Ovary (tissue), 10 donors: Measurements from ENCODE around the gene IGSF10. TPM values are rescaled to one million over a fixed set of nuclear protein-coding genes. Genes with fewer than 3 reads are reported as not detected.
A peak's percentile ranks its signal among the peaks of the same experiment; 100 is the strongest.
"Not testable (repeated sequence)": the region's sequence is repeated elsewhere in the genome, so short reads cannot be mapped to it uniquely, and the experiment has no call there.

ENCODE experiments used
- DNase-seq, 5 donors: peaks; one replicate each; pipeline ENCODE4 v3.0.0-alpha.2; 2019 to 2020
- H3K27ac ChIP-seq, 2 donors: fragments of 200-600 bp; one replicate each; pipeline versions ENCODE4 v1.5.1 to v1.8.0; 2019 to 2022
- H3K27me3 ChIP-seq: fragments of 200-600 bp; one replicate; pipeline ENCODE4 v1.8.0; 2022
- H3K36me3 ChIP-seq: fragments of 200-600 bp; sonication (generic); one replicate; pipeline ENCODE4 v1.5.1; 2019
- H3K4me1 ChIP-seq: one replicate; pipeline ENCODE4 v1.8.1; 2013; ENCODE audit warnings: mild to moderate bottlenecking, moderate library complexity; ENCODE audit not compliant: insufficient read depth
- H3K4me3 ChIP-seq: fragments of 200-600 bp; sonication (generic); one replicate; pipeline ENCODE4 v1.5.1; 2017
- H3K9me3 ChIP-seq, 2 donors: fragments of 200-600 bp in 1 of 2; sonication (generic) in 1 of 2; one replicate each; pipeline versions ENCODE4 v1.5.1 to v1.8.1; 2013 to 2019; ENCODE audit warnings: mild to moderate bottlenecking in 1 of 2, moderate library complexity in 1 of 2
- CTCF ChIP-seq, 3 donors: fragments of 450-650 bp in 2 of 3; fragments of 200-600 bp in 1 of 3; IDR thresholded peaks; one replicate each; pipeline versions ENCODE4 v1.5.1 to v1.8.0; 2016 to 2022; ENCODE audit warnings: antibody characterized with exemption in 3 of 3, mild to moderate bottlenecking in 1 of 3
- EP300 ChIP-seq: sonication (generic); formaldehyde crosslinking; IDR thresholded peaks from one replicate; pipeline ENCODE4 v1.6.1; 2017; ENCODE audit warnings: antibody characterized with exemption
- POLR2A ChIP-seq: fragments of 450-650 bp; IDR thresholded peaks from one replicate; pipeline ENCODE4 v1.6.1; 2017; ENCODE audit warnings: antibody characterized with exemption, mild to moderate bottlenecking, moderate library complexity
- WGBS, 3 donors: extraction: QIAGEN DNeasy Blood & Tissue Kit in 1 of 3; methylation state at CpG; one replicate each; pipeline versions ENCODE4 v1.1.5 to v1.1.7; 2013 to 2017; 5-methylcytosine and 5-hydroxymethylcytosine counted together
- intact Hi-C, 4 donors: fragments of 100-400 bp; cut with DNase I; formaldehyde crosslinking; loops; one replicate each; pipeline versions ENCODE4 v1.11.0 to v1.15.1; 2022 to 2023
- long read RNA-seq, 3 donors: library from polyadenylated mRNA in 2 of 3; unstranded in 2 of 3; transcript quantifications; one replicate each; pipeline ENCODE4 v2.0.0 and lab custom pipeline, GENCODE V29; 2021 to 2026
- polyA plus RNA-seq, 2 donors: library from polyadenylated mRNA; stranded (reverse); fragments of 200-250 nt in 1 of 2; fragments of 350-450 nt in 1 of 2; fragmentation: Illumina TruSeq in 1 of 2; extraction: RNeasy Lipid Tissue Mini Kit (QIAGEN cat#74804) in 1 of 2; gene quantifications; one replicate each; pipeline ENCODE4 v1.2.3, GENCODE V29; 2013 to 2014
- total RNA-seq, 7 donors: library from RNA; depleted of rRNA in 2 of 7; stranded (reverse); fragments of >200 nt in 2 of 7; fragmentation: NEBNext Ultra II Directional in 3 of 7; extraction: Animal tissue kit (Norgen Biotek cat#: 25700) in 3 of 7; gene quantifications; one replicate each; pipeline versions ENCODE4 v1.1.0 to v1.2.4, GENCODE V29; 2016 to 2023
- donor health status: DM: no; HTN: no; CAD: no; lungs with moderate emphysema.
- donor health status: DM: no; HTN: no; CAD: no.
- donor health status: Bipolar disorder and iron deficiency.
- donor health status: DM: yes; HTN: yes; CAD: no.
- donor health status: DM: no; HTN: no; CAD: no.
- donor health status: DM: yes; HTN: yes; CAD: no.

The IGSF10 gene, protein sequence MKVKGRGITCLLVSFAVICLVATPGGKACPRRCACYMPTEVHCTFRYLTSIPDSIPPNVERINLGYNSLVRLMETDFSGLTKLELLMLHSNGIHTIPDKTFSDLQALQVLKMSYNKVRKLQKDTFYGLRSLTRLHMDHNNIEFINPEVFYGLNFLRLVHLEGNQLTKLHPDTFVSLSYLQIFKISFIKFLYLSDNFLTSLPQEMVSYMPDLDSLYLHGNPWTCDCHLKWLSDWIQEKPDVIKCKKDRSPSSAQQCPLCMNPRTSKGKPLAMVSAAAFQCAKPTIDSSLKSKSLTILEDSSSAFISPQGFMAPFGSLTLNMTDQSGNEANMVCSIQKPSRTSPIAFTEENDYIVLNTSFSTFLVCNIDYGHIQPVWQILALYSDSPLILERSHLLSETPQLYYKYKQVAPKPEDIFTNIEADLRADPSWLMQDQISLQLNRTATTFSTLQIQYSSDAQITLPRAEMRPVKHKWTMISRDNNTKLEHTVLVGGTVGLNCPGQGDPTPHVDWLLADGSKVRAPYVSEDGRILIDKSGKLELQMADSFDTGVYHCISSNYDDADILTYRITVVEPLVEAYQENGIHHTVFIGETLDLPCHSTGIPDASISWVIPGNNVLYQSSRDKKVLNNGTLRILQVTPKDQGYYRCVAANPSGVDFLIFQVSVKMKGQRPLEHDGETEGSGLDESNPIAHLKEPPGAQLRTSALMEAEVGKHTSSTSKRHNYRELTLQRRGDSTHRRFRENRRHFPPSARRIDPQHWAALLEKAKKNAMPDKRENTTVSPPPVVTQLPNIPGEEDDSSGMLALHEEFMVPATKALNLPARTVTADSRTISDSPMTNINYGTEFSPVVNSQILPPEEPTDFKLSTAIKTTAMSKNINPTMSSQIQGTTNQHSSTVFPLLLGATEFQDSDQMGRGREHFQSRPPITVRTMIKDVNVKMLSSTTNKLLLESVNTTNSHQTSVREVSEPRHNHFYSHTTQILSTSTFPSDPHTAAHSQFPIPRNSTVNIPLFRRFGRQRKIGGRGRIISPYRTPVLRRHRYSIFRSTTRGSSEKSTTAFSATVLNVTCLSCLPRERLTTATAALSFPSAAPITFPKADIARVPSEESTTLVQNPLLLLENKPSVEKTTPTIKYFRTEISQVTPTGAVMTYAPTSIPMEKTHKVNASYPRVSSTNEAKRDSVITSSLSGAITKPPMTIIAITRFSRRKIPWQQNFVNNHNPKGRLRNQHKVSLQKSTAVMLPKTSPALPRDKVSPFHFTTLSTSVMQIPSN (N-terminal part only)
- total RNA-seq, result 10 to 100 TPM; 12.1 to 59.5 (median 36.7) TPM
- polyA plus RNA-seq, result 10 to 100 TPM; 25.4 to 27.4 TPM
- long read RNA-seq, donor 1, partial matches to known transcripts, result 0 of 9 reads
- long read RNA-seq, donor 1, other reads (novel, unspliced or antisense), result 9 of 9 reads
- long read RNA-seq, donor 2, result 0 reads
- long read RNA-seq, donor 3, partial matches to known transcripts, result 8 of 10 reads
- long read RNA-seq, donor 3, other reads (novel, unspliced or antisense), result 2 of 10 reads

DNA sequence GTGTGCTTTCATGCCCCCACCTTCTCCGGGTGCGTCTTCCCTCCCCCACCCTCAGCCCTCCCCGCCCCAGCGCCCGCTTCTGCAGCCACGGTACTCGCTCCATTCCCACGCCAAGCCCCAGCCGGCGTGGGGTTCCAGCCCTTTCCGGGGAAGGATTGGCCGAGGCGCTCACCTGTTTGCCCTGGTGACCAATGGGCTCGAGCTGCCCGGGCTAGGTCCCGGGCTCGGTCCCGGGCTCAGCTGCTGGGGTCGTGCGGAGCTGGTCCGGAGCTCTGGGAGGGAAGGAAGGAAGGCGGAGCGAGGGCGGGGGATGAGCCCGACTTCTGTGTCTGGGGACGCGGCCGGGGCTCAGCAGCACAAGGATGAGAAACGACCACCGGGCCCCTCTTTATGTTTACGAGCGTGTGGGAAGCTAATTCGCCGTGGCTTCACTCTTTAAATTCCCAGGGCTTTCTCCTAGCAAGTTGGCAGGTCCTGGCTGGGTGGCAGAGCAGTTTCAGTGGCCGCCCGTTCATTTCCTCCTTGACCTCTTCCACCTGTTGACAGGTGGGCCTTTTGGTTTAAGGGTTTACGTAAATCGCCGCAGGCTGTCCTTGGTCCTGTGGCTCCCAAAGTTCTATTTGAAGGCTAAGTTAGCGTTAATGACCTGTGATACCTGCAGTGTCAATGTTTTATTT, at the start of gene IGSF10:
Gene IGSF10, minus strand, starts transcription at position 288 of the 677 bp plus-strand sequence. CDS start 2,352 bp downstream, outside the sequence.
- no peaks in the 10 kb centered on the region for H3K9me3 ChIP-seq
- WGBS, 3 donors, result 6 to 9% (median 9%) methylated on average over 40 of the region's 40 CpGs
- no peaks in the 10 kb centered on the region for H3K27me3 ChIP-seq
- H3K36me3 ChIP-seq, result no peaks in the 10 kb centered on the region
- peak within 1 kb of the TSS; percentile 61 for H3K4me3 ChIP-seq
- TF ChIP-seq EP300, result no peak
- peak within 1 kb of the TSS in 1 of 2 donors; percentile 30 for H3K27ac ChIP-seq
- intact Hi-C loops, result no loop called here
- no peaks in the 10 kb centered on the region for H3K4me1 ChIP-seq
- peak; percentile 37 to 57 (median 46) for DNase-seq

DNA sequence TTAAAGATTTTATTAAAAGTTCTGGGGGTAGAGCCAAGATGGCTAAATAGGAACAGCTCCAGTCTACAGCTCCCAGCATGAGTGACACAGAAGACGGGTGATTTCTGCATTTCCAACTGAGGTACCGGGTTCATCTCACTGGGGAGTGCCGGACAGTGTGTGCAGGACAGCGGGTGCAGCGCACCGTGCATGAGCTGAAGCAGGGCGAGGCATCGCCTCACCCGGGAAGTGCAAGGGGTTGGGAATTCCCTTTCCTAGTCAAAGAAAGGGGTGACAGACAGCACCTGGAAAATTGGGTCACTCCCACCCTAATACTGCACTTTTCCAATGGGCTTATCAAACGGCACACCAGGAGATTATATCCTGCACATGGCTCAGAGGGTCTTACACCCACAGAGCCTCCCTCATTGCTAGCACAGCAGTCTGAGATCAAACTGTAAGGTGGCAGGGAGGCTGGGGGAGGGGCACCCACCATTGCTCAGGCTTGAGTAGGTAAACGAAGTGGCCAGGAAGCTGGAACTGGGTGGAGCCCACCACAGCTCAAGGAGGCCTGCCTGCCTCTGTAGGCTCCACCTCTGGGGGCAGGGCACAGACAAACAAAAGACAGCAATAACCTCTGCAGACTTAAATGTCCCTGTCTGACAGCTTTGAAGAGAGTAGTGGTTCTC, 48.7 kb upstream of the IGSF10 start:
- H3K27ac ChIP-seq, H3K9me3 ChIP-seq, H3K4me3 ChIP-seq, H3K4me1 ChIP-seq, H3K36me3 ChIP-seq, intact Hi-C loops, DNase-seq, H3K27me3 ChIP-seq: not testable (repeated sequence)
- 91 to 97% (median 95%) methylated on average over 11 of the region's 11 CpGs for WGBS, 3 donors

DNA sequence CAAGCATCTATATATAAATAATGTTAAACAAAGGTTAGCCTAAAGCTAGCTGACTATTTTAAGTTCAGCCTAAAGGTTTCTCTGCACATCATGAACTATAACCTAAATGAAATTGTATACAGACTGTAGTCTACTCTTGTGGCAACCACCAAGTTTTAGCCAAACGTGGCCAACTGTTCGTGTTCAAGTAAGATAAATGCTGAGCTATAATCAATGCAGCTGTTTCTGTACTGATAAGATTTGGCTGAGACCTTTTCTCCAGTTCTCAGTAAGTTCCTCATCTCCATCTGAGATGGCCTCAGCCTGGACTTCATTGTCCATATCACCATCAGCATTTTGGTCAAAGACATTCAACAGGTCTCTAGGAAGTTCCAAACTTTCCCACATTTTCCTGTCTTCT, 43.7 kb upstream of the IGSF10 start:
- TF ChIP-seq POLR2A (no peak), EP300 (no peak), CTCF (IDR thresholded peaks at IDR 0.05) (no peak)
- intact Hi-C loops, result no loop called here
- no peak for DNase-seq
- Histone ChIP-seq H3K27ac (no peak overlapping the region), H3K27me3 (no peaks in the 10 kb centered on the region), H3K36me3 (no peaks in the 10 kb centered on the region), H3K9me3 (no peaks in the 10 kb centered on the region), H3K4me1 (peaks cover 2% of the 10 kb centered on the region), H3K4me3 (no peak overlapping the region)
- WGBS, 3 donors, result 59 to 80% (median 74%) methylated on average over 2 of the region's 2 CpGs

DNA sequence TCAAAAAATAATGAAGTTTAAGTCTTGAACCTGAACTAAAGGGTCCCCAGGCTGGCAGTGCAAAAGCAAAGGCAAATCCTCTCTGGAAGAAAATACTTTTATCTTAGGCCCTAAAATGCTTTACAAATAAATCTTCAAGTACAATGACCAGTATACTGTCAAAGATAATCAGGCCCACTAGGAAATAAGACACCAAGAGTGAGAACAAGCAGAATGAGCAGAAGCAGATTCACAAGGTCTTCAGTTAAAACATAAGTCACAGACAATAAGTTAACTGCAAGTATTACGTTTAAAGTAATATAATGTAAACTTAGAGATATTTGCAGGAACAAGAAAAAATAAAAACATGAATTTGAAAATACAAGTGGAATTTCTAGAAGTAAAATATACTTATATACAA, 42.2 kb upstream of the IGSF10 start:
- no peak for DNase-seq
- Histone ChIP-seq H3K27ac (peak overlapping the region in 1 of 2 donors; percentile 81), H3K27me3 (no peaks in the 10 kb centered on the region), H3K36me3 (no peaks in the 10 kb centered on the region), H3K4me1 (peaks cover 2% of the 10 kb centered on the region), H3K9me3 (no peaks in the 10 kb centered on the region), H3K4me3 (no peak overlapping the region)
- TF ChIP-seq POLR2A, result no peak
- no peak for TF ChIP-seq EP300
- TF ChIP-seq CTCF (IDR thresholded peaks at IDR 0.05), result no peak
- intact Hi-C loops, result no loop called here
- 66 to 84% (median 81%) methylated on average over 1 of the region's 1 CpG for WGBS, 3 donors
